WTC11 (cell line): ENCODE data around the gene BICRA.

Source experiments
- ATF2 ChIP-seq: sonication (generic); formaldehyde crosslinking; IDR thresholded peaks from 2 replicates; pipeline ENCODE4 v1.8.1; 2022; ENCODE audit warnings: low read depth, missing genetic modification reagents, borderline replicate concordance
- CREM ChIP-seq: sonication (generic); formaldehyde crosslinking; IDR thresholded peaks from 2 replicates; pipeline ENCODE4 v1.8.1; 2022; ENCODE audit warnings: mild to moderate bottlenecking, missing genetic modification reagents, moderate library complexity
- CTCF ChIP-seq: fragments of 200-600 bp; IDR thresholded peaks from 2 replicates; pipeline ENCODE4 v1.8.0; 2022; ENCODE audit warnings: antibody characterized with exemption
- IRF2 ChIP-seq: sonication (generic); formaldehyde crosslinking; IDR thresholded peaks from 2 replicates; pipeline ENCODE4 v1.8.0; 2022; ENCODE audit warnings: low read depth, missing genetic modification reagents, borderline replicate concordance
- JUN ChIP-seq: sonication (generic); formaldehyde crosslinking; IDR thresholded peaks from 2 replicates; pipeline ENCODE4 v1.8.0; 2023; ENCODE audit warnings: mild to moderate bottlenecking, missing genetic modification reagents
- NR2C2 ChIP-seq: sonication (generic); formaldehyde crosslinking; IDR thresholded peaks from 2 replicates; pipeline ENCODE4 v1.8.0; 2022; ENCODE audit warnings: mild to moderate bottlenecking, missing genetic modification reagents
- RELA ChIP-seq: sonication (generic); formaldehyde crosslinking; IDR thresholded peaks from 2 replicates; pipeline ENCODE4 v1.8.1; 2022; ENCODE audit warnings: missing genetic modification reagents, mild to moderate bottlenecking, borderline replicate concordance
- ZSCAN18 ChIP-seq: fragments of 250-450 bp; sonication (Bioruptor Pico); IDR thresholded peaks from 2 replicates; pipeline ENCODE4 v2.1.2; 2022; ENCODE audit warnings: mild to moderate bottlenecking, moderate library complexity

- TF ChIP-seq JUN (CRISPR knock-in tag) = no peak
- TF ChIP-seq CTCF = no peak
- TF ChIP-seq ZSCAN18 (CRISPR knock-in tag) = no peak
- no peak for TF ChIP-seq CREM (CRISPR knock-in tag)
- no peak for TF ChIP-seq ATF2 (CRISPR knock-in tag)
- no peak for TF ChIP-seq IRF2 (CRISPR knock-in tag)
- TF ChIP-seq NR2C2 = no peak
- TF ChIP-seq RELA (CRISPR knock-in tag) = no peak
These were observed 67.9 kb downstream of the BICRA start for GRCh38 chr19:47676811-47677210.
